Measurements from ENCODE around the gene NPC1.
"Not testable (repeated sequence)": the region's sequence is repeated elsewhere in the genome, so short reads cannot be mapped to it uniquely, and the experiment has no call there.

NPC1 gene

GRCh38 chr18:23494992-23495391, 91.3 kb downstream of the NPC1 start:
- DNase-seq (ENCODE audit: low read depth in 4 of 4, low spot score in 1 of 4) = no peak

DNA sequence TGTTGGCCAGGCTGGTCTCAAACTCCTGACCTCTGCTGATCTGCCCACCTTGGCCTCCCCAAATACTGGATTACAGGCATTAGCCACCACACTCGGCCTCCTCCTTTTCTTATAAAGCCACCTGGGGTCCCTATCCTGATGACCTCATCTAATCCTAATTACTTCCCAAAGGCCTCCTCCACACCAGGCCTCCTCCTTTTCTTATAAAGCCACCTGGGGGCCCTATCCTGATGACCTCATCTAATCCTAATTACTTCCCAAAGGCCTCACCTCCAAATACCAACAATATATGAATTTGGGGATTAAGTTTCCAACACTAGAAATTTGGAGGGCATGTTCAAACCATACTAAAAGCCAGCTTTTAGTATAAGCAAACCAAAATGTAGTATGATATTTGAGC, 92.7 kb downstream of the NPC1 start:
- DNase-seq (ENCODE audit: low read depth in 4 of 4, low spot score in 1 of 4) = no peak

DNA sequence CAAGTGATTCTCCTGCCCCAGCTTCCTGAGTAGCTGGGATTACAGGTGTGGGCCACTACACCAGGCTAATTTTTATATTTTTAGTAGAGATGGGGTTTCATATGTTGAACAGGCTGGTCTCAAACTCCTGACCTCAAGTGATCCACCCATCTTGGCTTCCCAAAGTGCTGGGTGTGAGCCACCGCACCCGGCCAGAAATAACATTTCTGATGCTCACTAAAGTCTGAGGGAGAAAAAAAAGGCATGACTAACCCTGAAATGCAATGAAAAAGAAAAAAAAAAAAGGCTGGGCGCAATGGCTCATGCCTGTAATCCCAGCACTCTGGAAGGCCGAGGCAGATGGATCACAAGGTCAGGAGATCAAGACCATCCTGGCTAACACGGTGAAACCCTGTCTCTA, 96.7 kb downstream of the NPC1 start:
- DNase-seq (ENCODE audit: low read depth in 4 of 4, low spot score in 1 of 4) = not testable (repeated sequence)

DNA sequence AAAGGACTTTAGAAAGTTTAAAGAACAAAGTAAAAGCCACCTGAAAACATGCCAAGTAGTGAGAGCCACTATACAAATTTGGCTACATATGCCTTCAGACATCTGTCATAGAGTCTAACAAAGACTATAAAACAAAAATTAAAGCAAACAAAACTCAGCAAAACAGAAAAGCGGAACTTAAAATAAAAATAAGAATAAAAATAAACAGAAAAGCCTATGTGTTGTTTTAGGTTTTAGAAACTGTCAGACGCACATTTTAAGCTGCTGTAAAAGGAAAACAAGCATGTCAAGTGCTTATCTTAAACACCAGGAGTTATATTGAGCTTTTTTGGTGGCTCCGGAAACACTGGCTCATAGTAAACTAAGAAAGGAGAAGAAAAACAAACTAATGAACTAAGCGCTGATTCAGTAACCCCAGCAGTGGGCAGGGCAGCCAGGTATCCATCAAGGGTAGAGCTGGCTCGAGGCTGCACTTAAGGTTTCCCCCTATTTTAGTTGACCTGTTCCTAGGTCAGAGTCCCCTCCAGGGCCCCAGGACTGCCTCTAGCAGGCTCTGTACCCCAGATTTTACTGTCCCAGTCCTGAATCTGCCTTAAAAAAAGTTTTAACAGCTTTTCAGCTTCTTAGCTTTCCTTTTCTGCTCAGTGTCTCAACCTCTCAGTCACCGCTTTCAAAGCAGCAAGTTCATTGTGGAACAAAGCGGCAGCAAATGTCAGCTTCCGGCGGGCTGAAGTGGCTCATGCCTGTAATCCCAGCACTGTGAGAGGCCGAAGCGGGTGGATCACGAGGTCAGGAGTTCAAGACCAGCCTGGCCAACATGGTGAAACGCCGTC, 98.4 kb downstream of the NPC1 start:
- peak in 1 of 4 experiments; percentile 18 for DNase-seq (ENCODE audit: low read depth in 4 of 4, low spot score in 1 of 4)

- DNase-seq (ENCODE audit: low read depth in 4 of 4, low spot score in 1 of 4) = no peak
These were observed 100.9 kb downstream of the NPC1 start for GRCh38 chr18:23485386-23485785.

GRCh38 chr18:23484561-23485182, 101.6 kb downstream of the NPC1 start:
- DNase-seq (ENCODE audit: low read depth in 4 of 4, low spot score in 1 of 4) = no peak
